ENCODE results near the gene UPF2.

DNA sequence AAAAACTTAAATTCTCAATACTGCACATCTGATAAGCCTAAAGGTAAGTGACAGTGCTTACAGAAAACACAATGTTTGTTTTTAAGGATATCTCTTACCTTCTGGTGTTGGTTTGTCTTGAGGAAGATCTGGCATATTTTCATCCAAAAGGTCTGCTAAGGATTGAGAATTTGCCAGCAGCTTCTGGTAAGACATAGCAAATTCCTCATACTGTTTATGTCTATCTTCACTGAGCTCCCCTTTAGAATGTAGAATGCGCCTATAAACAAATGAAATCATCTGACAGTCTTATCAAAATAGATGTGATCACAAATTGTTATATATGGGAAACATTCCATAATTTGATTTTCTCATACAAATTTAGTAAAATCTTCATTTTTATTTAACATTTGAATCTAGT is 28.7 kb downstream of the UPF2 start:
- TF ChIP-seq, protein P1, sequence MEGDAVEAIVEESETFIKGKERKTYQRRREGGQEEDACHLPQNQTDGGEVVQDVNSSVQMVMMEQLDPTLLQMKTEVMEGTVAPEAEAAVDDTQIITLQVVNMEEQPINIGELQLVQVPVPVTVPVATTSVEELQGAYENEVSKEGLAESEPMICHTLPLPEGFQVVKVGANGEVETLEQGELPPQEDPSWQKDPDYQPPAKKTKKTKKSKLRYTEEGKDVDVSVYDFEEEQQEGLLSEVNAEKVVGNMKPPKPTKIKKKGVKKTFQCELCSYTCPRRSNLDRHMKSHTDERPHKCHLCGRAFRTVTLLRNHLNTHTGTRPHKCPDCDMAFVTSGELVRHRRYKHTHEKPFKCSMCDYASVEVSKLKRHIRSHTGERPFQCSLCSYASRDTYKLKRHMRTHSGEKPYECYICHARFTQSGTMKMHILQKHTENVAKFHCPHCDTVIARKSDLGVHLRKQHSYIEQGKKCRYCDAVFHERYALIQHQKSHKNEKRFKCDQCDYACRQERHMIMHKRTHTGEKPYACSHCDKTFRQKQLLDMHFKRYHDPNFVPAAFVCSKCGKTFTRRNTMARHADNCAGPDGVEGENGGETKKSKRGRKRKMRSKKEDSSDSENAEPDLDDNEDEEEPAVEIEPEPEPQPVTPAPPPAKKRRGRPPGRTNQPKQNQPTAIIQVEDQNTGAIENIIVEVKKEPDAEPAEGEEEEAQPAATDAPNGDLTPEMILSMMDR (IDR thresholded peaks at IDR 0.05; ENCODE audit: borderline replicate concordance, extremely low read depth, low read length, poor library complexity, severe bottlenecking): no peak
- no peak for TF ChIP-seq EZH2 (IDR thresholded peaks at IDR 0.05; ENCODE audit: borderline replicate concordance, low read depth, low read length, severe bottlenecking)

Data from DND-41 (cell line).